Right lobe of liver (tissue), 6 donors: ENCODE data around the gene ITCH. TPM values are rescaled to one million over a fixed set of nuclear protein-coding genes. Genes with fewer than 3 reads are reported as not detected.
A peak's percentile ranks its signal among the peaks of the same experiment; 100 is the strongest.
"Not testable (repeated sequence)": the region's sequence is repeated elsewhere in the genome, so short reads cannot be mapped to it uniquely, and the experiment has no call there.

Experiments
- ATAC-seq, 4 donors: fragments of 200-7000 bp; cut with Tn5 transposase; one replicate each; pipeline ENCODE4 v1.9.1; 2020; ENCODE audit warnings: mild to moderate bottlenecking in 4 of 4, moderate library complexity in 4 of 4
- DNase-seq, 3 donors: peaks; one replicate each; pipeline ENCODE4 v3.0.0-alpha.2; 2020
- H3K27ac ChIP-seq, 3 donors: fragments of 200-600 bp; one replicate each; pipeline ENCODE4 v1.8.0; 2022
- H3K27me3 ChIP-seq, 2 donors: fragments of 200-600 bp; one replicate each; pipeline ENCODE4 v1.8.0; 2022
- H3K36me3 ChIP-seq, 4 donors: fragments of 200-600 bp; sonication (generic) in 1 of 4; one replicate each; pipeline versions ENCODE4 v1.5.1 to v1.8.0; 2017 to 2022; ENCODE audit warnings: control low read depth in 1 of 4
- H3K4me1 ChIP-seq, 4 donors: fragments of 200-600 bp; sonication (generic) in 1 of 4; one replicate each; pipeline versions ENCODE4 v1.5.1 to v1.8.0; 2017 to 2022; ENCODE audit warnings: control low read depth in 1 of 4
- H3K4me3 ChIP-seq, 3 donors: fragments of 200-600 bp; one replicate each; pipeline ENCODE4 v1.8.0; 2022
- H3K9me3 ChIP-seq, 4 donors: fragments of 200-600 bp; sonication (generic) in 1 of 4; one replicate each; pipeline versions ENCODE4 v1.5.1 to v1.8.0; 2017 to 2022; ENCODE audit warnings: control low read depth in 1 of 4
- POLR2A ChIP-seq: fragments of 450-650 bp; IDR thresholded peaks from one replicate; pipeline ENCODE4 v1.6.1; 2017; ENCODE audit warnings: antibody characterized with exemption, mild to moderate bottlenecking
- WGBS: methylation state at CpG from one replicate; pipeline ENCODE4 v1.1.6; 2018; ENCODE audit warnings: low coverage, low lambda C conversion rate; ENCODE audit not compliant: insufficient coverage; ENCODE audit errors: missing lambda C conversion rate; 5-methylcytosine and 5-hydroxymethylcytosine counted together
- intact Hi-C, 2 donors: fragments of 100-400 bp; cut with DNase I; formaldehyde crosslinking; loops; one replicate each; pipeline versions ENCODE4 v1.11.2 to v1.14.1; 2022
- total RNA-seq, 6 experiments: library from RNA; depleted of rRNA in 2 of 6; stranded (reverse); fragments of >200 nt in 2 of 6; fragmentation: NEBNext Ultra II Directional in 3 of 6; extraction: Animal tissue kit (Norgen Biotek cat#: 25700) in 3 of 6; gene quantifications; one replicate each; pipeline versions ENCODE4 v1.1.0 to v1.2.4, GENCODE V29; 2016 to 2023
- TF ChIP-seq, protein P1 (sequence below), 4 donors: fragments of 200-600 bp in 3 of 4; fragments of 450-650 bp in 1 of 4; IDR thresholded peaks; one replicate each; pipeline versions ENCODE4 v1.5.1 to v1.8.0; 2016 to 2022; ENCODE audit warnings: antibody characterized with exemption in 4 of 4, mild to moderate bottlenecking in 2 of 4
- donor health status: DM: no; HTN: yes; CAD: no.
- donor health status: DM: no; HTN: no; CAD: no.
- donor health status: DM: no; HTN: no; CAD: no.
- donor health status: DM: no; HTN: yes; CAD: no.
- donor health status: DM: no; HTN: yes; CAD: no.

The ITCH gene
- total RNA-seq, 6 experiments from 2014 or later = 32.8 to 71.4 (median 44.1) TPM

DNA sequence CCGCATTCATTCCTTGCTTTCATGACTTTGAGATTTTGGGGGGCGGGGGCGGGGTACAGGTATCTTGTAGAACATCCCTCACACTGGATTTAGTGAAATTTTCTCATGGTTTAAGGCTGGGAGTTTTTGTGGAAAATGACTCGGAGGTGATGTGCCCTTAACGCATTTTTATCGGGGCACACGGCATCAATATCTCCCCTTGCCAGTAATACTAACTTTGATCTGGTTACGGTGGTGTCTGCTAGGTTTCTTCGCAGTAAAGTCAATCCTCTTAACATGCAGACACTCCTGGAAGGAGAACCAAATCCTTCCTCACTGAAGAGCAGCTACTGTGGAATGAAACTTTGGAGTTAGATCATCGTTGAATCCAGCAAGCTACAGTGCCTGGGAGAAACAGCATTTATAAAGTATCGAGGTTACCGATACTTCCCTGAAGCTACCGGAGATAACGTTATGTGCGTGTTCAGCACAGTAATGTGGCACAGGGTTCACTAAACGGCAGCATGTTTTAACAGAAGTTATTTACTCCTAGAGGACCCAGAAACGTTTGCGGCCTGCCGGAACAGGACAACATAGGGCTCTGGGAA lies 151.9 kb downstream of the ITCH start:
- Histone ChIP-seq H3K9me3 (no peaks in the 10 kb centered on the region), H3K27me3 (no peaks in the 10 kb centered on the region), H3K27ac (peak overlapping the region; percentile 84 to 96 (median 86)), H3K36me3 (peaks cover 0 to 8% (median 2%) of the 10 kb centered on the region in 4 donors), H3K4me3 (peak overlapping the region; percentile 84 to 96 (median 91)), H3K4me1 (peaks cover 0 to 53% (median 5%) of the 10 kb centered on the region in 4 donors)
- DNase-seq (no peak), ATAC-seq (peak in 2 of 4 donors; percentile 3 to 7)
- intact Hi-C loops = no loop called here
- whole genome bisulfite sequencing = 18% methylated on average over 19 of the region's 19 CpGs
- TF ChIP-seq, protein P1, sequence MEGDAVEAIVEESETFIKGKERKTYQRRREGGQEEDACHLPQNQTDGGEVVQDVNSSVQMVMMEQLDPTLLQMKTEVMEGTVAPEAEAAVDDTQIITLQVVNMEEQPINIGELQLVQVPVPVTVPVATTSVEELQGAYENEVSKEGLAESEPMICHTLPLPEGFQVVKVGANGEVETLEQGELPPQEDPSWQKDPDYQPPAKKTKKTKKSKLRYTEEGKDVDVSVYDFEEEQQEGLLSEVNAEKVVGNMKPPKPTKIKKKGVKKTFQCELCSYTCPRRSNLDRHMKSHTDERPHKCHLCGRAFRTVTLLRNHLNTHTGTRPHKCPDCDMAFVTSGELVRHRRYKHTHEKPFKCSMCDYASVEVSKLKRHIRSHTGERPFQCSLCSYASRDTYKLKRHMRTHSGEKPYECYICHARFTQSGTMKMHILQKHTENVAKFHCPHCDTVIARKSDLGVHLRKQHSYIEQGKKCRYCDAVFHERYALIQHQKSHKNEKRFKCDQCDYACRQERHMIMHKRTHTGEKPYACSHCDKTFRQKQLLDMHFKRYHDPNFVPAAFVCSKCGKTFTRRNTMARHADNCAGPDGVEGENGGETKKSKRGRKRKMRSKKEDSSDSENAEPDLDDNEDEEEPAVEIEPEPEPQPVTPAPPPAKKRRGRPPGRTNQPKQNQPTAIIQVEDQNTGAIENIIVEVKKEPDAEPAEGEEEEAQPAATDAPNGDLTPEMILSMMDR (IDR thresholded peaks at IDR 0.05) = no peak
- TF ChIP-seq POLR2A = no peak

DNA sequence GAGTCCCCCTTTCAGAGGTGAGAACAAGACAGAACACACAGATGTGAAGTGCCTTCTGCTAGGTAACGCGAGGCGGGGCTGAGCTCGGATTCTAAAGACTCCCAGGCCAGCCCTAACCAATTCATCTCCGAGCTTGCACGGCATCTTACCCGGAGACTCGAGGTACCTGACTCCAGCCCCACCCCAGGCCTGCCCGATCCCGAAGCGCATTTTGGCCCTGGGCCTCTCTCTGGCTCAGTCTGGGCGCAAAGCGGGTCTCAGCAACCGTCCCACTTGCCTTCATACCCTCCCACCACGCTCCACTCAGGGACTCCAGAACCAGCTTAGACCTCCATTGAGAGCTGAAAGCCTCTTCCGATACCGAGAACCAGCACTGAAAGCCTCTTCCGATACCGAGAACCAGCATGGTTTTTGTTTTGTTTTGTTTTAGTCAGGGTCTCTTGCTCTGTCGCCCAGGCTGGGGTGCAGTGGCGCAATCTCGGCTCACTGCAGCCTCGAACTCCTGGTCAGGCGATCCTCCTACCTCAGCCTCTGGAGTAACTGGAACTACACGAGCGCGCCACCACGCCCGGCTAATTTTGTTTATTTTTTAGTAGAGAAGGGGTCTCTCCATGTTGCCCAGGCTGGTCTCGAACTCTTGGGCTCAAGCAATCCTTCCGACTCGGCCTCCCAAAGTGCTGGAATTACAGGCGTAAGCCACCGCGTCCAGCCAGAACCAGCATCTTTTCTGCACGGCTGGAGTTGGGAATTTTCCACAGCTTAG lies 152.6 kb downstream of the ITCH start:
- peaks cover 0 to 3% (median 1%) of the 10 kb centered on the region in 4 donors for H3K36me3 ChIP-seq
- 5% methylated on average over 24 of the region's 36 CpGs for WGBS
- DNase-seq (peak; percentile 47 to 69 (median 65)), ATAC-seq (peak; percentile 27 to 46 (median 46))
- H3K27ac ChIP-seq = peak overlapping the region; percentile 84 to 96 (median 86)
- intact Hi-C loops = no loop called here
- peaks cover 0 to 51% (median 5%) of the 10 kb centered on the region in 4 donors for H3K4me1 ChIP-seq
- no peaks in the 10 kb centered on the region for H3K9me3 ChIP-seq
- H3K4me3 ChIP-seq = peak overlapping the region; percentile 84 to 96 (median 91)
- TF ChIP-seq, protein P1 (IDR thresholded peaks at IDR 0.05) = no peak
- TF ChIP-seq POLR2A = no peak
- no peaks in the 10 kb centered on the region for H3K27me3 ChIP-seq

DNA sequence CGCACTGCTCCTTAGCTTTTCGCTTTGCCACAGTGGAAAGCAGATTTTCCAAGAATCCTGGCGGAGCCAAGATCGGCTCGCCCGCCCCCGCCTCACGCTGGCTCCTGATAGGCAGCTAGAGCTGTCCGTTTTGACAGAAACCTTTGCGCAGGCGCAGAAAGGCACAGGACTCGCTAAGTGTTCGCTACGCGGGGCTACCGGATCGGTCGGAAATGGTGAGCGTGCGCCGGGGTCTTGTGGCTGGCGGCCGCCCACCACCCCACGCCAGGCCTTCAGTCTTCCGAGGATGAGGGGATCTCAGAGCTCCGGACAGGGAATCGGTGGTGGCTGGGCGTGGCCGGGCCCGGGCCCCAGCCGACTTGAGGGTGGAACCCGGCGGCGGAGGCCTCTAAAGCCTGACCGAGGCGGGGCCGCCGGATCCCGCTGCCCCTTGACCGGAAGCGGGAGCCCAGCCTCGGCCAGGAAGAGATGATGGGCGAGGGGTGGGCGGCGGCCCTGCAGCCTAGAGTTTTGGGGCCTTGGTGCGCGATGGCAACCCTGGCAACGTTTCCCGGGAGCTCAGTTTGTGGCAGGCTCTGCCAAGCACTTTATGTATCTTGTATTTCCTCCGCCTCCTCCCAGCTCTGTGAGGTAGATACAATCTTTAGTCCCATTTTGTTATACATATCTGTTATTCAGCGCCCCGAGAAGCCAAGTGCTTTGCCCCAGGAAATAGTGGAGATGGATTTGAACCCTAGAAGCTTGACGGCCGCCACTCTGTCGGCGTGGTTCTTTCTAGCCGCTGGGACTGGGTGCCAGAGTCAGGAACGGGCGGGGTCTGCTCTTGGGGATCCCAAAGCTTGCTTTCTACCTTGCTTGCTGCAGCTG lies 153.4 kb downstream of the ITCH start, which contains the start of gene DYNLRB1:
Gene DYNLRB1, plus strand, starts transcription at position 176 of the 867 bp plus-strand sequence. Its CDS starts 37 bp downstream, at position 213.
- Histone ChIP-seq H3K27ac (peak within 1 kb of the TSS; percentile 84 to 96 (median 86)), H3K9me3 (no peaks in the 10 kb centered on the region), H3K4me3 (peak within 1 kb of the TSS; percentile 84 to 96 (median 91)), H3K27me3 (no peaks in the 10 kb centered on the region), H3K36me3 (peaks cover 0 to 3% (median 1%) of the 10 kb centered on the region in 4 donors), H3K4me1 (peaks cover 0 to 43% (median 5%) of the 10 kb centered on the region in 4 donors)
- peak; percentile 97 to 98 (median 98) for DNase-seq
- 0% methylated on average over 6 of the region's 59 CpGs for WGBS
- intact Hi-C loops = no loop called here
- TF ChIP-seq POLR2A = peak; percentile 84
- TF ChIP-seq, protein P1 (IDR thresholded peaks at IDR 0.05) = no peak
- ATAC-seq = peak; percentile 89 to 94 (median 90)

DNA sequence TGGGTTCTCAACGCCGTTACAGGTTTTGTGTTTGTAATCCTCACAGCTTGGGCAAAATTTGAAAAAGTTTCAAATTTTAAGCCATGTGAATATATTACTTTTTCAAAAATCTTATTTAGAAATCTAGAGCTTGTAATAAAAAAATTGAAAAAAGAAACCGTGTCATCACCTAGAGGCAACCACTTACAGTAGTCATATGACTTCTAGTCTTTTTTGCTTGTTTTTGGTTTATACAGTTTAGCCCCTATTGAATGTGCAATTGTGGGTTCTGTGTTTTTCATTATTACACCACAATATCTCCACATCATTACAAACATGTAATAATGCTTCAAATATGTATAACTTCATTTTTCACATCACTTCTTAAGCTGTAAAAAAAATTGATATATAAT lies 154.0 kb downstream of the ITCH start:
- WGBS = 0% methylated on average over 3 of the region's 3 CpGs
- Histone ChIP-seq H3K4me1 (peaks cover 0 to 37% (median 5%) of the 10 kb centered on the region in 4 donors), H3K27ac (peak overlapping the region; percentile 84 to 96 (median 86)), H3K36me3 (peaks cover 0 to 3% (median 1%) of the 10 kb centered on the region in 4 donors), H3K9me3 (no peaks in the 10 kb centered on the region), H3K27me3 (no peaks in the 10 kb centered on the region), H3K4me3 (peak overlapping the region; percentile 84 to 96 (median 91))
- intact Hi-C loops = no loop called here
- no peak for DNase-seq
- TF ChIP-seq, protein P1 (IDR thresholded peaks at IDR 0.05) = no peak
- TF ChIP-seq POLR2A = no peak
- ATAC-seq = no peak

DNA sequence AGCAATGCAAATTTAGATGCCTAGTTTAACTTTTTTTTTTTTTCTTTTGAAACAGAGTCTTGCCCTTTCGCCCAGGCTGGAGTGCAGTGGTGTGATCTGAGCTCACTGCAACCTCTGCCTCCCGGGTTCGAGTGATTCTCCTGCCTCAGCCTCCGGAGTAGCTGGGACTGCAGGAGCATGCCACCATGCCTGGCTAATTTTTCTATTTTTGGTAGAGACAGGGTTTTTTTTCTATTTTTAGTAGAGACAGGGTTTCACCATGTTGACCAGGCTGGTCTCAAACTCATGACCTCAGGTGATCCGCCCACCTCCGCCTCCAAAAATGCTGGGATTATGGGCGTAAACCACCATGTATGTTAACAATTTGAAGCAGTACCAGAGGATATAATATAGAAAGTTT lies 155.8 kb downstream of the ITCH start:
- H3K9me3 ChIP-seq, intact Hi-C loops, H3K36me3 ChIP-seq, H3K4me3 ChIP-seq, DNase-seq, ATAC-seq, H3K27me3 ChIP-seq, H3K27ac ChIP-seq: not testable (repeated sequence)
- peaks cover 0 to 22% (median 5%) of the 10 kb centered on the region in 4 donors for H3K4me1 ChIP-seq
- 84% methylated on average over 3 of the region's 7 CpGs for WGBS

DNA sequence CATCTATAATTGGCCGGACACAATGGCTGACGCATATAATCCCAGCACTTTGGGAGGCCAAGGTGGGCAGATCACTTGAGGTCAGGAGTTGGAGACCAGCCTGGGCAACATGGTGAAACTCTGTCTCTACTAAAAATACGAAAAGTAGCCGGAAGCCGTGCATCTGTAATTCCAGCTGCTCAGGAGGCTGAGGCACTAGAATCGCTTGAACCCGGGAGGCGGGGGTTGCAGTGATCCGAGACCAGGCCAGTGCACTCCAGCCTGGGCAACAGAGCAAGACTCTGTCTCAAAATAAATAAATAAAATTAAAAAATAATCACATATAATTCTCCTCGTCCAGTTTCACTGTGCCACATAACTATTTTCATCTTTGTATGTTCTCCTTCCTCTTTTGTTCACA lies 156.8 kb downstream of the ITCH start:
- DNase-seq, ATAC-seq, H3K27ac ChIP-seq, intact Hi-C loops, H3K27me3 ChIP-seq, H3K4me3 ChIP-seq, H3K9me3 ChIP-seq, H3K36me3 ChIP-seq: not testable (repeated sequence)
- WGBS = 90% methylated on average over 10 of the region's 10 CpGs
- peaks cover 0 to 13% (median 4%) of the 10 kb centered on the region in 4 donors for H3K4me1 ChIP-seq
